ENCODE data around the gene CCNA2.

The CCNA2 gene

GRCh38 chr4:121823505-121824170 lies at the start of gene CCNA2:
Gene CCNA2, minus strand, starts transcription at chr4:121823883. Its CDS starts 255 bp downstream, at chr4:121823628.
- DNase-seq, result peak; percentile 96

- peak; percentile 97 for DNase-seq
Observed at GRCh38 chr4:121869841-121870822, 46.4 kb upstream of the CCNA2 start, which contains the start of gene BBS7. Gene BBS7, minus strand, starts transcription at chr4:121870474. Its CDS starts 161 bp downstream, at chr4:121870313.

DNA sequence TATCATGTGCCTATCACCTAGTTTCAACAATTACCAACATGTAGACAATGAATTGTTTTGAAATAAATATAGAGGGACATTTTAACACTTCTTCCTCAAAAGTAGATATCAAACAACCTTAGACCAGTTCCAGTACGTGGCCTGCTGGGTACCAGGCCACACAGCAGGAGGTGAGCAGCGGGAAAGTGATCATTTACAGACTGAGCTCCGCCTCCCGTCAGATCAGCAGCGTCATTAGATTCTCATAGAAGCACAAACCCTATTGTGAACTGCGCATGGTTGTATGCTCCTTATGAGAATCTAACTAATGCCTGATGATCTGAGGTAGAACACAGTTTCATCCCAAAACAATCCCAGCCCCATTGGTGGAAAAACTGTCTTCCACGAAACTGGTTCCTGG lies 40.1 kb upstream of the CCNA2 start:
- DNase-seq, result no peak

- no peak for DNase-seq
Observed at GRCh38 chr4:121861426-121861825, 37.7 kb upstream of the CCNA2 start.

- DNase-seq, result no peak
Observed at GRCh38 chr4:121860121-121860520, 36.4 kb upstream of the CCNA2 start.

DNA sequence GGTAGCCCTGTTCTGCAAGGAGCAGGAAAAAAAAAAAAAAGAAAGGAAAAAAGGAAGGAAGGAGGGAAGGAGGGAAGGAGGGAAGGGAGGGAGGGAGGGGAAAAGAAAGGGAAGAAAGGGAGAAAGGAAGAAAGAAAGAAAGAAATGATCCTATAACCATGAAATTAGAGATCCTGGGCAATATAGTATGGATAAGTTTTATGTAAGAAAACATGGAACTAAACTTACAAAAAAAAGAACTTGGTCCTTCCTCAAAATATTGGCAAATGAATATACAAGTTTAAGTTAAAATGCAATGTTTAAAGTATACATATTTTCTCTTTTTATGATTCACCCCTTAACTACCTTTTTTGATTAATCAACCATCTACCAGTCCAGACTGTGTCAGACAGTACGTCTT lies 27.7 kb upstream of the CCNA2 start:
- DNase-seq, result no peak

GRCh38 chr4:121846662-121847061 lies 23.0 kb upstream of the CCNA2 start:
- DNase-seq, result no peak

DNA sequence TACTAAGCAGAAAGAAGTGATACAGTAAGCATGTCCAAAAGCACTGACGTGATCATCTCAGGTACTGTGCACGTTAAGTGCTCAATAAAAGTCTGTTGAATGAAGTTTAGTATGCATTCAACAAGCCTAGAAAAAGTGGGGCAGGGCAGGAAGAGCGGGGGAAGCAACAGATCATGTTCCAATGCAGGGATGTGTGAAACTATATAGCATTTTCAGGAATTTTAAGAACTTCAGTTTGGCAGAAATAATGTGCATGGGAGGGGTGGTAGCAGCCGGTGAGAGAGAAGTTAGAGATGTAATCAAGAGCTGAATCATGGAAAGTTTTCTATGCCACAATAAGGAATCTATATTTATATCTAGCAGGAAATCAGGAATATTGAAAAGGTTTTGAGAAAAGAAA lies 19.2 kb upstream of the CCNA2 start:
- no peak for DNase-seq

DNA sequence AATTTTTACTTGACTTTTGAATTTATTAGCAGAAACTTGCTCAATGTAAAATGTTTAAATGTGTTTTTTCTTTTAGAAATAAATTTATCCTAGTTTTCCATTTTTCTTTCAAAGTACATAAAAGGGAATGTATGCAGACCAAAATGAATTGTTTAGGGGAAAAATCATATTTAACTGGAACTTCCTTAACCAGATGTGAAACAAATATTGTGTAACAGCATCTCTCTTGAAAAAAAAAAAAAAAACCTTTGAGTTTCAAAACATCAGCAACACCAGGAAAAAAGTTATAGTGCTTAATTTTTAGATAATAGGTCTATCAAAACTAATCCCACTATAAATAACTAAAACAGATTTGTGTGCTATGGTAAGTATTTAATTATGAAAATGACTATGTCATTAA lies 14.5 kb upstream of the CCNA2 start:
- DNase-seq, result no peak

- DNase-seq, result no peak
Observed at GRCh38 chr4:121829511-121829910, 5.8 kb upstream of the CCNA2 start.

DNA sequence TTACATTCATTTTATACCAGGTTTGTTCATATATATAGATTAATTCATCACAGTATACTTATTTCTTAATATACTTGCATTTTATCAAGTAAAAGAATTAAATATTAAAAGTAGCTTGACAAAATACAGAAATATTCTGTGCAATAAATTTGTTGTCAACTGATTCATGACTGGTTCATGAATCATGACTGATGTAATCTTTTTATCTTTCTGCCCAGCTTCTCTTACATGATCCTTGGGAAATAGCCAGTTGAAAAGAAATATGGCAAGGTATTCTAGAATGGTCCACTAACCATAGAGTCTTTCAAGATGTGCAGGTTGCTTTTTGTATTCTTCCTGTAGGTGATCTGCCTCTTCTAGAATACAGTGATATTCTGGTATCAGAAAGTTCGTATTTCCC lies 4.2 kb upstream of the CCNA2 start:
- no peak for DNase-seq

DNA sequence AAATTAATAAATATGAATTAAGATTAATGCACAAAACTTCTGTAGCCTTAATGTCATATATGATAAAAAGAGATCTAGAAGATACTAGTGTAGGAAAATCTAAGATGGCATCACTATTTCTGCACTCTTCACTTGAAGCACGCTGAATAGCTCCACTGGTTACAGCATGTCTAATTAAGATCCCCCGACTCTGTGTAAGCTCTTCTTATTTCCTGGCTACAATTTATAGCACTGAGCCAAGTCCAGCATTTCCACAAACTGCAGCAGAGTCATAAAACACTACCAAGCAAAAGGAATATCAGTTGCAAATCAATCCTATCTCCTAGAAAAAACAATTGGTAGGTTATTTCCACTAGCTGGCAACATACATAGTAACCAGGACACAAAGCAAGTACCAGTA lies 1.3 kb upstream of the CCNA2 start:
- DNase-seq, result no peak

DNA sequence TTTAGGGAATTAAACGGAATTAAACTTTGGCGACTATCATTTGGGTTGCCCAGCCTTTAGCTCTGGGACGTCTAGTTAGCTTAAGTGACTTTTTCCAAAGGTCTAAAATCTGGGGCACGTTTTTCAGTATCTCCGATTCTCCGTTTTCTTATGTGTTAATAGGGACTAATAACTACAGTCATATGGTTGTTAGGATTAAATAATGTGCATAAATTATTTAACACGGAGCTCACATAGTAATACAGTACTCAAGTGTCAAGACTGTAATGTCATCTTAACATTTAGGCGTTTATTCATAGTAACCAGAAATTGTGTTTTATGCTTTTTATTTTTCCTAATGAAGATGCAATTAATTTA lies 466 bp upstream of the CCNA2 start:
- DNase-seq, result no peak

GRCh38 chr4:121822796-121823504 lies 733 bp downstream of the CCNA2 start:
- DNase-seq, result peak; percentile 31

- DNase-seq, result no peak
Observed at GRCh38 chr4:121822047-121822446, 1.6 kb downstream of the CCNA2 start.

GRCh38 chr4:121819216-121819965 lies 4.3 kb downstream of the CCNA2 start:
- DNase-seq, result no peak

- no peak for DNase-seq
Observed at GRCh38 chr4:121818215-121818614, 5.5 kb downstream of the CCNA2 start.

GRCh38 chr4:121817701-121818100 lies 6.0 kb downstream of the CCNA2 start:
- no peak for DNase-seq

DNA sequence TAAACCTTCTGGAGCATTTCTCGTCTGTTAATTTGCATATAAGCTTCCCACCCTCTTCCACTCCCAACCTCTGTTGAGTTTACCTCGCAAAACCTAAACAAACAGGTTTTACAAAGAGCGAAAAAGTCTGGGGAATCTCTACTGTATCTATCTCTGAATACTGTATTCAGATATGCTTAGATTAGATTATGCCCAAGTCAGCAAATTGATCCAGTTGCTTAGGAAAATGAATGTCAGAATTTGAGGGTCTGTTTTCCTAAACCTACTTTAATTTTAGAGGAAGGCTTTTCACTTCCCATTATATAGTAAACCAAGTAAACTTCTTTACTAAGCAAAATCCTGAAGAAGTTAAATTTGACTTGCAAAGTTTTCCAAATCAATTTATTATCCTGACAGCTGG lies 6.7 kb downstream of the CCNA2 start:
- DNase-seq, result no peak

GRCh38 chr4:121814756-121815155 lies 8.9 kb downstream of the CCNA2 start:
- no peak for DNase-seq

DNA sequence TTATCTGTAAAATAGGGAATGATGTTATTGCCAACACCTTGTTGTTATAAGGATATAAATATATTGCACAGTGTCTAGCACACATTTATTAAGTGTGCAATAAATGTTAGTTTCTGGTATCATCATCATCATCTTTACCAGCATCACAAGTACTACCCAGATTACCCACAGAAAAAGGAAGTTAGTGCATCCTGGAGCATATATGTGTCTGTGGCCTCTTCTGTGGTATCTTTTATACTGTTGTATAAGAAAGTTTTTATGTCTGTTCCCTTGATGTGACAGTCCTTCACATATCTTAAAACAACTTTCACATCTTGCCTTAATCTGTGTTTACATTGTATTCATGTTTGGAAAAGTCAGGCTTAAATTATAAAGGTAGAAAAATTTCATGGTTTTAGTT lies 12.6 kb downstream of the CCNA2 start:
- DNase-seq, result no peak

- no peak for DNase-seq
Observed at GRCh38 chr4:121806411-121806810, 17.3 kb downstream of the CCNA2 start.

DNA sequence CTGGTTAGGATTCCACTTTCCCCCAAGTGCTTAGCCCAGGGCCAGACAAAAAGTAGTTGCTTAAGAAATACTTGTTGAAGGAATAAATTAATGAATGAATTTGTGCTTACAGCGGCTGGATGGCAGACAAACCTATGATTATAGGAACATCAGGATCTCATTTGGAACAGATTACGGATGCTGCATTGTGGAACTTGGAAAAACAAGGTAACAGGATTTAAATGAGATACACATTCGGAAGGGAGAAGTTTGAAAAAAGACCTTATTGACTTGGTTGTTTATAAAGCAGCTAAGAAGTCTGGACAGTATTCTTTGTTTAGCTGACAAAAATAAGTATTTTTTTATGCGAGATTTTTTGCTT lies 22.0 kb downstream of the CCNA2 start:
- no peak for DNase-seq
